EL (cell line): Measurements from ENCODE around the gene SMIM14.
A peak's percentile ranks its signal among the peaks of the same experiment; 100 is the strongest.
"Not testable (repeated sequence)": the region's sequence is repeated elsewhere in the genome, so short reads cannot be mapped to it uniquely, and the experiment has no call there.

Experiments
- DNase-seq: peaks from one replicate; pipeline ENCODE4 v3.0.0-alpha.2; 2016

The SMIM14 gene

DNA sequence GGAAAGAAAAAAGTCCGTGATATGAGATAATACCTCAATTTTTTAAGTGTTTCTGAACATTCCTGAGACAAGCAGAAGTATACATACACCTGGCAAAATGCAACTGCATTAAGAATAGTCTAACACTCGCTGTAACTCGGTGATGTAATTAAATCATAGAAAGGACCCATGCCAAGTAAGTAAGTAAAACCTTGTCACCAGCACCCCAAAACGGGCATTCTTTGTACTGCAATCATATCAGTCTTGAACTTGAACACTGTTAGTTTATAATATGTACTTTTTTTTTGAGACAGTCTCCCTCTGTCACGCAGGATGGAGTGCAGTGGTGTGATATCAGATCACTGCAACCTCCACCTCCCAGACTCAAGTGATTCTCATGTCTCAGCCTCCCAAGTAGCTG lies 47.4 kb downstream of the SMIM14 start:
- no peak for DNase-seq

GRCh38 chr4:39587881-39588280 lies 50.8 kb downstream of the SMIM14 start:
- DNase-seq = peak; percentile 27

DNA sequence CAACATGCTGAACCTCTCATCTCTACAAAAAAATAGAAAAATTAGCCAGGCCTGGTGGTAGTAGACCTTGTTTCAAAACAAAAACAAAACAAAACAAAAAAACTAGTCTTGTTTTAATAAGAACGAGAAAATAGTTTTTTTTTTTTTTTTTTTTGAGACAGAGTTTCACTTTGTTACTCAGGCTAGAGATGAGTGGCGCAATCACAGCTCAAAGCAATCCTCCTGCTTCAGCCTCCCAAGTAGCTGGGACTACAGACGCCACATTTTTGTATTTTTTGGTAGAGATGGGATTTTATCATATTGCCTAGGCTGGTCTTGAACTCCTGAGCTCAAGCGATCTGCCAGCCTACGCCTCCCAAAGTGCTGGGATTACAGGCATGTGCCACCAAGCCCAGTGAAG lies 63.7 kb downstream of the SMIM14 start:
- no peak for DNase-seq

- DNase-seq = no peak
Measured at GRCh38 chr4:39571504-39571903, 67.2 kb downstream of the SMIM14 start.

DNA sequence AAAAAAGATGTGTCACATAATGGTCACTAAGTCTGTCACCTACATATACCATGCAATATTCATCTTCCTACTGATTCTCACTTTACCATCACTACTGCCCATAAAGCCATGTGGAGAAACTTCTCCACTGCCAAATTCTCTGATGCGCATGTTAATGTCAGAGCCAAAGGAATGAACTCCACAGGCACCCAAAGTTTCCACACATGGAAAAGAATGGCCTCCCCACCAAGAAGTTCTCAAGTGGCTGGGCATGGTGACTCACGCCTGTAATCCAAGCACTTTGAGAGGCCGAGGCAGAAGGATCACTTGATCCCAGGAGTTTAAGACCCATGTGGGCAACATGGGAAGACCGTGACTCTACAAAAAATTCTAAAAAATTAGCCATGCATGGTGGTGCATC lies 67.6 kb downstream of the SMIM14 start:
- no peak for DNase-seq

DNA sequence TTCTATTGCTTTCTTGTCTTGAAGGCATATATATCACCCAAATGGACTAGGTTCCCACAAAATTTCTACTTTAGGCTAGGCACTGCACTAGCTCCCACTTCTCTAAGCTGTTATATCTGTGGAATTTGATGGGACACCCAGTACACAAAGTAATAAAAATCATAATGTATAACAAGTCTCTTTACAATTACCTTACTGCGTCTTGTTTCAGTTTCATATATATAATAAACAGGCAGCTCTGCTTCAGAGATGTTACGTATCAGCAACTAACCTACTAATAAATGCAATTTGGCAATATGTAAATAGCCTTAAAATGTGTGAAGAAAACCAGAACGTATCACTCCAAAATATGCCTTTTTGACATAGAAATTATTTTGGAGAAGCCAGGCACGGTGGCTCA lies 69.5 kb downstream of the SMIM14 start:
- no peak for DNase-seq

GRCh38 chr4:39568805-39569204 lies 69.9 kb downstream of the SMIM14 start:
- DNase-seq = no peak

GRCh38 chr4:39565878-39566600 lies 72.6 kb downstream of the SMIM14 start:
- peak; percentile 92 for DNase-seq

DNA sequence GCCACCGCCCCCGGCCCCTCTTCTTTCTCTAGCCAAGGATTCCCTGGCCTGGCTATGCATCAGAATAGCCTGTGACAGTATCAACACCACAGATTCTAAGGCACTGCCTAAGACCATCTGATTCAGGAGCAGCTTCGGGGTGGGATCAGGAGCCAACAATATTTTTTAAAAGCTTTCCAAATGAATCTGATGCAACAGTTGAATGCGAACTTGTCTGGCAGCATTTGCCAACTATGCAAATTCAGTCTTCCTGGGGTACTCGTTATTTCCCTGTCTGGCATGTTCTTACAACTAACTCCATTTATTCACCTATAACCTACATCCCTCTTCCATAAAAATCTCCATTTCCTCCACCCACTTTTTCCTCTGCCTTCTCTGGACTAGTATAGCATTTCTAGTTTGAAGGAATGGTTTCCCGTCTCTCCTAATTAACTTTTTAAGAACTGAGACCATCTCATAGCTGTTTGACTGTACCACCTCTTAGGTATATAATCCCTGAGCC lies 75.3 kb downstream of the SMIM14 start:
- no peak for DNase-seq

GRCh38 chr4:39562792-39563191 lies 75.9 kb downstream of the SMIM14 start:
- no peak for DNase-seq

GRCh38 chr4:39559626-39560025 lies 79.0 kb downstream of the SMIM14 start:
- DNase-seq = no peak

DNA sequence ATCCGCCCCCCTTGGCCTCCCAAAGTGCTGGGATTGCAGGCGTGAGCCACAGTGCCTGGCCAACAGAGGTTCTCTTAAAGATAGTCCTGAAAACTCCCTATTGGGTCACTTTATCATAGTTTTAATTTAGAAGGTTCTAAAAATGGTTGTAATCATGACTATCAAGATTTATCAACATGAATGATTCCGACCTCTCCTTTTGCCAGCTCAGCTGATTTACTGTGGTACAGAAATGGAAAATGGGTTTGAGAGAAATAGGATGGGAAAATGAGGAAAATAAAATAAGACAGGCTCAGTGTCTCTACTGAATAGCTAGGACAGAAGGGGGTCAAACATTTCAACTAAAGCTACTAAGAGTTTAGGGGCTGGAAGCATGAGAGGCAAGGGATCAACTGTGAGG lies 83.2 kb downstream of the SMIM14 start:
- DNase-seq = no peak

GRCh38 chr4:39548425-39549067 lies 90.1 kb downstream of the SMIM14 start:
- DNase-seq = peak; percentile 56

DNA sequence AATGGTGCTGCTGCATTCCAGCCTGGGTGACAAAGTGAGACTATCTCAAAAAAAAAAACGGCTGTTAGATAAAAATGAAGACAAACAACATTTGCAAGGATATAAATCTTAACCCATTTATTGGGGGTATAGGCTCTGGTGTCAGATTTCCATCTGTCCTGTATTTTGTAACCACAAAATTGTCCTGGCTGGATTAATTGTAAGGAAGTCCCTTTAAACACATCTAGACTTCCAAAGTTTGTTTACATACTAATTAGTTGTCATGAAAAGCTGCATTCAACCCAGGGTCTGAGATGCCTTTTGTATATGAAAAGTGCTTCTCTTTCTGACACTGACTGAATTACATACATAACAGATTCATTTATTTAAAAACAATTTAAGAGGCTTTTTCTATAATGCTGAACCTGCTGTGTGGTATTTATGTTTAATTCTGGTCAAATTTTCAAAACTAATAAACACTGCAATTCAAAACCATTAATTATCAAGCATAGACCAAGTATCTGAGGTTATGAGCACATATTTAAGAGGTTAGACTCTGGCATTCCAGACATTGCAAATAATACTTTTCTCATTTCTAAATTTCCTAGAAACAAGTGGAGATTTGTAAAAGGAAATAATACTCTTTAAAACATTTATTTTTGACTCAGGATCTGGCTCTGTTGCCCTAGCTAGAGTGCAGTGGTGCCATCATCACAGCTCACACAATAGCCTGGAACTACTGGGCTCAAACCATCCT lies 93.9 kb downstream of the SMIM14 start:
- DNase-seq = peak; percentile 41

GRCh38 chr4:39544080-39544479 lies 94.6 kb downstream of the SMIM14 start:
- peak; percentile 20 for DNase-seq

DNA sequence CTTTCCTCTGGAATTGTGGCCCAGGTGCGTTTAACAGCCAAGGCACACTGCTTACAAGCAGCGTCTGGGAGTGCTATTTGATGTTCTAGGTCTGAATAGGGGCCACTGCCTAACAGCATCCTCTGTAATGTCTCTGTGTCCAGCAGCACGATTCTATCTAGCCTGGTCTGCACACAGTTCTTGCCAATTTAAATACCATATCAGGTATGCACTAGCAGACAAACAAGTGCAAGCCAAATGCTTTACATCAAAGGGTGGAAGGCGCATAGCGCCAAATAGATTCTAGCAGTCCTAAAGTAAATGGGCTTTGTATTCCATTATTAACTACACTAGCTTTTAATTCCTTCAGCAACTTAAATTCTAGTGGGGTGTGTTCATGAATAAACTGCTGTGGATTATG lies 95.6 kb downstream of the SMIM14 start:
- DNase-seq = no peak

GRCh38 chr4:39542611-39543012 lies 96.1 kb downstream of the SMIM14 start:
- no peak for DNase-seq

- no peak for DNase-seq
Measured at GRCh38 chr4:39541987-39542610, 96.6 kb downstream of the SMIM14 start.

- no peak for DNase-seq
Measured at GRCh38 chr4:39539089-39539611, 99.5 kb downstream of the SMIM14 start.

DNA sequence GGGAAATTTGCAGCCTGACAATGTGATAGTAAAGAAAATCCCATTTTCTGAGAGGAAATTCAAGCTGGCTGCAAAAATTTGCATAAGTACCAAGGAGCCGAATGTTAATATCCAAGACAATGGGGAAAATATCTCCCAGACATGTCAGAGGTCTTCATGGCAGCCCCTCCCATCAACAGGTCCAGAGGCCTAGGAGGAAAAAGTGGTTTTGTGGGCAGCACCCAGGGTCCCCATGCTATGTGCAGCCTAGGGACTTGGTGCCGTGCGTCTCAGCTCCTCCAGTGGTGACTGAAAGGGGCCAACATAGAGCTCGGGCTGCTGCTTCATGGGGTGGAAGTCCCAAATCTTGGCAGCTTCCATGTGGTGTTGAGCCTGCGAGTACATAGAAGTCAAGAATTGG lies 105.1 kb downstream of the SMIM14 start:
- no peak for DNase-seq

GRCh38 chr4:39532237-39532636 lies 106.4 kb downstream of the SMIM14 start:
- not testable (repeated sequence) for DNase-seq

GRCh38 chr4:39530682-39531081 lies 108.0 kb downstream of the SMIM14 start:
- DNase-seq = no peak

GRCh38 chr4:39529534-39529933 lies 109.1 kb downstream of the SMIM14 start:
- no peak for DNase-seq
